Retina (tissue), 1 donor: ENCODE data around the gene JAM3.

Experiments
- DNase-seq: peaks from one replicate; pipeline ENCODE4 v3.0.0-alpha.2; 2016

The JAM3 gene

GRCh38 chr11:134039726-134040385 is 29.0 kb upstream of the JAM3 start:
- DNase-seq, result peak; percentile 14

- peak; percentile 51 for DNase-seq
Measured at GRCh38 chr11:134040386-134041302, 28.2 kb upstream of the JAM3 start.

GRCh38 chr11:134041349-134041748 is 27.5 kb upstream of the JAM3 start:
- peak; percentile 19 for DNase-seq

GRCh38 chr11:134041791-134042696 is 26.8 kb upstream of the JAM3 start:
- peak; percentile 32 for DNase-seq

- no peak for DNase-seq
Measured at GRCh38 chr11:134043821-134044420, 25.0 kb upstream of the JAM3 start.

- no peak for DNase-seq
Measured at GRCh38 chr11:134044514-134045284, 24.2 kb upstream of the JAM3 start.

GRCh38 chr11:134045799-134046635 is 22.9 kb upstream of the JAM3 start:
- peak; percentile 60 for DNase-seq

GRCh38 chr11:134046681-134047449 is 22.0 kb upstream of the JAM3 start:
- no peak for DNase-seq

- DNase-seq, result no peak
Measured at GRCh38 chr11:134047586-134047999, 21.3 kb upstream of the JAM3 start.

GRCh38 chr11:134048028-134048427 is 20.8 kb upstream of the JAM3 start:
- no peak for DNase-seq

- DNase-seq, result peak; percentile 36
Measured at GRCh38 chr11:134049303-134049702, 19.6 kb upstream of the JAM3 start.

- DNase-seq, result peak; percentile 89
Measured at GRCh38 chr11:134050541-134051383, 18.1 kb upstream of the JAM3 start.

- DNase-seq, result no peak
Measured at GRCh38 chr11:134052395-134052987, 16.4 kb upstream of the JAM3 start.

GRCh38 chr11:134052988-134053945 is 15.6 kb upstream of the JAM3 start:
- DNase-seq, result peak; percentile 50

GRCh38 chr11:134055029-134055428 is 13.8 kb upstream of the JAM3 start:
- no peak for DNase-seq

- DNase-seq, result no peak
Measured at GRCh38 chr11:134060316-134060715, 8.6 kb upstream of the JAM3 start.
